H1 (cell line): ENCODE data around the gene PEAK1.

ENCODE experiments used
- ATF3 ChIP-seq: IDR thresholded peaks from 2 replicates; pipeline ENCODE4 v1.6.1; 2011; ENCODE audit warnings: low read depth, mild to moderate bottlenecking, low read length; ENCODE audit not compliant: insufficient read depth
- BCL11A ChIP-seq, 2 experiments: IDR thresholded peaks; one replicate each; pipeline ENCODE4 v1.6.1; 2011; ENCODE audit warnings: low read depth in 2 of 2, low read length in 2 of 2, mild to moderate bottlenecking in 2 of 2
- BRCA1 ChIP-seq: IDR thresholded peaks from 2 replicates; pipeline ENCODE4 v1.6.1; 2012; ENCODE audit warnings: low read depth, low read length, improper control_type of control experiment
- CHD2 ChIP-seq: IDR thresholded peaks from 2 replicates; pipeline ENCODE4 v1.6.1; 2012; ENCODE audit warnings: low read length, improper control_type of control experiment
- CTCF ChIP-seq, 3 experiments: IDR thresholded peaks; 1 replicate in 2 of 3; 2 replicates in 1 of 3; pipeline versions ENCODE4 v1.5.1 to v1.6.1; 2011; ENCODE audit warnings: low read length in 3 of 3, mild to moderate bottlenecking in 3 of 3, inconsistent platforms in 2 of 3, low read depth in 1 of 3, moderate library complexity in 1 of 3; ENCODE audit not compliant: insufficient read depth in 1 of 3; ENCODE audit errors: control extremely low read depth in 1 of 3
- EZH2 ChIP-seq: fragments of 200-600 bp; sonication (generic); IDR thresholded peaks from 2 replicates; pipeline ENCODE4 v1.7.1; 2012; ENCODE audit warnings: low read depth, mild to moderate bottlenecking, moderate library complexity, low read length, inconsistent platforms; ENCODE audit not compliant: severe bottlenecking
- HDAC6 ChIP-seq: IDR thresholded peaks from one replicate; pipeline ENCODE4 v1.7.1; 2012; ENCODE audit warnings: low read depth, mild to moderate bottlenecking, inconsistent platforms, low read length, moderate library complexity
- POLR2A ChIP-seq, 2 experiments: IDR thresholded peaks; 1 replicate in 1 of 2; 2 replicates in 1 of 2; pipeline ENCODE4 v1.6.1; 2011; ENCODE audit warnings: low read depth in 2 of 2, low read length in 2 of 2, mild to moderate bottlenecking in 2 of 2; ENCODE audit errors: control extremely low read depth in 1 of 2
- RFX5 ChIP-seq: IDR thresholded peaks from 2 replicates; pipeline ENCODE4 v1.6.1; 2011; ENCODE audit warnings: low read depth, low read length, improper control_type of control experiment, borderline replicate concordance
- SP2 ChIP-seq: IDR thresholded peaks from 2 replicates; pipeline ENCODE4 v1.6.1; 2012; ENCODE audit warnings: mild to moderate bottlenecking, low read length, inconsistent platforms
- SRF ChIP-seq: IDR thresholded peaks from 2 replicates; pipeline ENCODE4 v1.6.1; 2011; ENCODE audit warnings: mild to moderate bottlenecking, low read depth, low read length, moderate library complexity
- TEAD4 ChIP-seq: IDR thresholded peaks from 2 replicates; pipeline ENCODE4 v1.6.1; 2012; ENCODE audit warnings: low read depth, low read length, inconsistent platforms, mixed read lengths
- TF ChIP-seq, protein P1 (sequence below): IDR thresholded peaks from 2 replicates; pipeline ENCODE4 v1.6.1; 2012; ENCODE audit warnings: low read length, inconsistent platforms

DNA sequence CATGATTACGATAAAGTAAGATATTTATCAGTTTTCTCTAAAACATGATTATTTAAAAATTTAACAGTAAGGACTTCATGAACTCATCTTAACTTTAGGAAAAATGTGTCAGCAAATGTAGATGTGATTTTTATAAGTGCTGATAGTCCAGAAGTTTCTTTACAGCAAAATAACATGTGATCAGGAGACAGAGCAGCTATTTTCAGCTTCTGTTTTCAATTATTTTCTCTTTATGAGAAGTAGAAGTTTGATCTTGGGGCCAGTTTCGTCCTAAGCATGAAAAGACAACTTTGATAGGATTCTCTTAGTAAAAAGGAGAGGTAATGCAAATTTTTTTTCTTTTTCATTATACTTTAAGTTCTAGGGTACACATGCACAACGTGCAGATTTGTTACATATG, 252.5 kb downstream of the PEAK1 start:
- TF ChIP-seq CHD2 (no peak), ATF3 (no peak), BCL11A (IDR thresholded peaks at IDR 0.05; ENCODE audit: low read depth in 2 of 2, low read length in 2 of 2) (no peak), CTCF (IDR thresholded peaks at IDR 0.05; ENCODE audit: control extremely low read depth in 1 of 3, insufficient read depth in 1 of 3, low read depth in 1 of 3, low read length in 3 of 3) (no peak), HDAC6 (no peak), SRF (no peak), BRCA1 (no peak), RFX5 (no peak), TEAD4 (no peak), EZH2 (no peak), POLR2A (IDR thresholded peaks at IDR 0.05; ENCODE audit: control extremely low read depth in 1 of 2, low read depth in 2 of 2, low read length in 2 of 2) (no peak), SP2 (no peak)
- TF ChIP-seq, protein P1, sequence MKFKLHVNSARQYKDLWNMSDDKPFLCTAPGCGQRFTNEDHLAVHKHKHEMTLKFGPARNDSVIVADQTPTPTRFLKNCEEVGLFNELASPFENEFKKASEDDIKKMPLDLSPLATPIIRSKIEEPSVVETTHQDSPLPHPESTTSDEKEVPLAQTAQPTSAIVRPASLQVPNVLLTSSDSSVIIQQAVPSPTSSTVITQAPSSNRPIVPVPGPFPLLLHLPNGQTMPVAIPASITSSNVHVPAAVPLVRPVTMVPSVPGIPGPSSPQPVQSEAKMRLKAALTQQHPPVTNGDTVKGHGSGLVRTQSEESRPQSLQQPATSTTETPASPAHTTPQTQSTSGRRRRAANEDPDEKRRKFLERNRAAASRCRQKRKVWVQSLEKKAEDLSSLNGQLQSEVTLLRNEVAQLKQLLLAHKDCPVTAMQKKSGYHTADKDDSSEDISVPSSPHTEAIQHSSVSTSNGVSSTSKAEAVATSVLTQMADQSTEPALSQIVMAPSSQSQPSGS = no peak
